Activated naive CD4-positive, alpha-beta T cell treated with anti-CD3 and anti-CD28 coated beads, Interleukin-2, amount 50 U/mL, for 24 hours (primary cell): ENCODE results near the gene MAD2L2.

Experiments used
- H3K27ac Mint-ChIP-seq: one replicate; pipeline ENCODE4 v1.8.0; 2021; ENCODE audit warnings: mild to moderate bottlenecking, mixed read lengths
- H3K27me3 Mint-ChIP-seq: one replicate; pipeline ENCODE4 v1.8.0; 2021; ENCODE audit warnings: mixed read lengths
- H3K36me3 Mint-ChIP-seq: one replicate; pipeline ENCODE4 v1.8.0; 2021; ENCODE audit warnings: mixed read lengths
- H3K4me1 Mint-ChIP-seq: one replicate; pipeline ENCODE4 v1.8.0; 2021; ENCODE audit warnings: mixed read lengths
- H3K4me3 Mint-ChIP-seq: one replicate; pipeline ENCODE4 v1.8.0; 2021; ENCODE audit warnings: mild to moderate bottlenecking, mixed read lengths
- H3K9me3 Mint-ChIP-seq: one replicate; pipeline ENCODE4 v1.8.0; 2021; ENCODE audit warnings: mixed read lengths

The MAD2L2 gene

GRCh38 chr1:11640944-11641343, 40.0 kb downstream of the MAD2L2 start:
- Mint-ChIP-seq H3K9me3 (no peaks in the 10 kb centered on the region), H3K27ac (no peak overlapping the region), H3K27me3 (peaks cover 4% of the 10 kb centered on the region), H3K36me3 (no peaks in the 10 kb centered on the region), H3K4me1 (no peaks in the 10 kb centered on the region), H3K4me3 (no peak overlapping the region)

GRCh38 chr1:11640101-11640500, 40.8 kb downstream of the MAD2L2 start:
- no peaks in the 10 kb centered on the region for H3K9me3 Mint-ChIP-seq
- H3K4me3 Mint-ChIP-seq, result no peak overlapping the region
- H3K27me3 Mint-ChIP-seq, result peaks cover 6% of the 10 kb centered on the region
- no peaks in the 10 kb centered on the region for H3K36me3 Mint-ChIP-seq
- no peak overlapping the region for H3K27ac Mint-ChIP-seq
- H3K4me1 Mint-ChIP-seq, result no peaks in the 10 kb centered on the region

GRCh38 chr1:11639372-11639771, 41.6 kb downstream of the MAD2L2 start:
- Mint-ChIP-seq H3K27me3 (peaks cover 6% of the 10 kb centered on the region), H3K36me3 (no peaks in the 10 kb centered on the region), H3K4me1 (no peaks in the 10 kb centered on the region), H3K4me3 (no peak overlapping the region), H3K9me3 (no peaks in the 10 kb centered on the region), H3K27ac (no peak overlapping the region)

- Mint-ChIP-seq H3K4me3 (no peak overlapping the region), H3K27ac (no peak overlapping the region), H3K4me1 (no peaks in the 10 kb centered on the region), H3K9me3 (no peaks in the 10 kb centered on the region), H3K36me3 (no peaks in the 10 kb centered on the region), H3K27me3 (peaks cover 9% of the 10 kb centered on the region)
Measured at GRCh38 chr1:11638121-11638520, 42.8 kb downstream of the MAD2L2 start.

GRCh38 chr1:11634365-11635192, 46.4 kb downstream of the MAD2L2 start:
- Mint-ChIP-seq H3K4me1 (no peaks in the 10 kb centered on the region), H3K4me3 (no peak overlapping the region), H3K9me3 (no peaks in the 10 kb centered on the region), H3K36me3 (no peaks in the 10 kb centered on the region), H3K27ac (no peak overlapping the region), H3K27me3 (peaks cover 10% of the 10 kb centered on the region)

- Mint-ChIP-seq H3K36me3 (no peaks in the 10 kb centered on the region), H3K4me1 (no peaks in the 10 kb centered on the region), H3K4me3 (no peak overlapping the region), H3K27me3 (peaks cover 9% of the 10 kb centered on the region), H3K9me3 (no peaks in the 10 kb centered on the region), H3K27ac (no peak overlapping the region)
Measured at GRCh38 chr1:11629184-11630016, 51.5 kb downstream of the MAD2L2 start.

- H3K4me1 Mint-ChIP-seq, result no peaks in the 10 kb centered on the region
- no peak overlapping the region for H3K4me3 Mint-ChIP-seq
- no peak overlapping the region for H3K27ac Mint-ChIP-seq
- no peaks in the 10 kb centered on the region for H3K36me3 Mint-ChIP-seq
- peaks cover 6% of the 10 kb centered on the region for H3K27me3 Mint-ChIP-seq
- no peaks in the 10 kb centered on the region for H3K9me3 Mint-ChIP-seq
Measured at GRCh38 chr1:11628767-11629166, 52.2 kb downstream of the MAD2L2 start.

GRCh38 chr1:11626551-11626950, 54.4 kb downstream of the MAD2L2 start:
- Mint-ChIP-seq H3K9me3 (no peaks in the 10 kb centered on the region), H3K4me1 (no peaks in the 10 kb centered on the region), H3K27ac (no peak overlapping the region)

More at GRCh38 chr1:11626551-11626950, 54.4 kb downstream of the MAD2L2 start:
- H3K27me3 Mint-ChIP-seq, result peaks cover 6% of the 10 kb centered on the region
- no peak overlapping the region for H3K4me3 Mint-ChIP-seq
- no peaks in the 10 kb centered on the region for H3K36me3 Mint-ChIP-seq
